Right hindlimb (tissue), 1 donor: ENCODE measurements around the gene STEAP2.
"Not testable (repeated sequence)": the region's sequence is repeated elsewhere in the genome, so short reads cannot be mapped to it uniquely, and the experiment has no call there.

Experiments used
- DNase-seq: peaks from one replicate; pipeline ENCODE4 v3.0.0-alpha.2; 2018

The STEAP2 gene

DNA sequence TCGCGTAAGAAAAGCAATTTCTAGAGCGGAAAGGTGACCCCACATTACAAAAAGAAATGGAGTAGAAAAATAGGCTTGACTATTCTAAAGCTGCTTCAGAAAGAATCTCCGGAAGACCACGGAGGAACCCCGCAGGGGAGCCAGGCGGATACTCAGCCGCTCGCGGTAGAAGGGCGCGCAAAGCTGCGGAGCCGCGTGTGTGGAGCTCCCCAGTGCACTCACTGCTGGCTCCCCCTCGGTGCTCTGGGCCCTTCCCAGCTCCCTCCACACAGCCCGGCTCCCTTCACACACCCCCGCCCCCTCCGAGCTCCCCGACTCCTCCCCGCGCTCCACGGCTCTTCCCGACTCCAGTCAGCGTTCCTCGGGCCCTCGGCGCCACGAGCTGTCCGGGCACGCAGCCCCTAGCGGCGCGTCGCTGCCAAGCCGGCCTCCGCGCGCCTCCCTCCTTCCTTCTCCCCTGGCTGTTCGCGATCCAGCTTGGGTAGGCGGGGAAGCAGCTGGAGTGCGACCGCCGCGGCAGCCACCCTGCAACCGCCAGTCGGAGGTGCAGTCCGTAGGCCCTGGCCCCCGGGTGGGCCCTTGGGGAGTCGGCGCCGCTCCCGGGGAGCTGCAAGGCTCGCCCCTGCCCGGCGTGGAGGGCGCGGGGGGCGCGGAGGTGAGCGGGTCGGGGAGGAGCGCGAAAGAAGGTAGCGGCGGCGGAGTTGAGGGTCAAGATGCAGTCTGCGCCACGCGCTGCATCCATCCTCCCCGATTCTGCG, at the start of gene STEAP2:
STEAP2 (plus strand) TSS at position 350 of the 758 bp plus-strand sequence. CDS start 13,343 bp downstream, outside the sequence.
- peak; percentile 94 for DNase-seq

DNA sequence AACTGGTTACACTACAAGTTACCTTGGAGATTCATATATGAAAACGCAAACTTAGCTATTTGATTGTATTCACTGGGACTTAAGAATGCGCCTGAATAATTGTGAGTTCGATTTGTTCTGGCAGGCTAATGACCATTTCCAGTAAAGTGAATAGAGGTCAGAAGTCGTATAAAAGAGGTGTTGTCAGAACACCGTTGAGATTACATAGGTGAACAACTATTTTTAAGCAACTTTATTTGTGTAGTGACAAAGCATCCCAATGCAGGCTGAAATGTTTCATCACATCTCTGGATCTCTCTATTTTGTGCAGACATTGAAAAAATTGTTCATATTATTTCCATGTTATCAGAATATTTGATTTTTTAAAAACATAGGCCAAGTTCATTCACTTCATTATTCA, 48.0 kb upstream of the STEAP2 start:
- DNase-seq: no peak

DNA sequence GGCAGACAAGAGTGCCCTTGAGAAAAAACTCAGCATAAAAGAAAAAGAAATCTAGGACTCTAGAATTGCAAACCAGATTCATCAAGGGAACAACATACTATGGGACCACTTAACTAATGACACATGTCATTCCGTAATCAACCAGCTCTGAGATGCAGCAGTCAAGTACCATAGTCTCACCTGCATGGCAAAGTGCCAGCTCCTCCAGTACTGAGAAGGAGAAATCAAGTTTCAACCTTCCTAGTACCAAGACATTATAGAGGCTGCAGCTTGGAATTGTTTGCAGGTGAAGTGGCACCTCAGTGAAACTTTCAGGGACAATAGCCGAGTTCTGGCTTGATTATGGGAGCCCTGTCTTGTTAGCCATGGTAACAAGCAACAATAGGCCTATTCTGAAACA, 45.8 kb upstream of the STEAP2 start:
- no peak for DNase-seq

DNA sequence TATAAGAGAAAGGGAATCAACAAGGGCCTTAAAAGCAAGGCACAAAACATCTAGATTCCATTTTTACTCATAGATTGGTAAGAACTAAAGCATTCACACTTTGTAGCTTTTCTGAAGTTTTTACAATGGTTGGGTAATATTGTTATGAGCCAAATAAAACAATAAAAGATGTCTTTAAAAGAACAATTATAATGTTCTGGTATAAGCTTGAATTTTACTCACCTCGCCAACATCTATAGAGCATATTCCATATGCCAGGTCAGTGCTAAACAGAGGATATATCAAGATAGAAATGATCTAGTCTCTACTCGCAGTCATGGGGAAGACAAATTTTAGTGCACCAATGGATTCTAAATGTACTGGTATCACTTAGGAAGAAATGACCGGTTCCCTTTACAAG, 45.4 kb upstream of the STEAP2 start:
- no peak for DNase-seq

DNA sequence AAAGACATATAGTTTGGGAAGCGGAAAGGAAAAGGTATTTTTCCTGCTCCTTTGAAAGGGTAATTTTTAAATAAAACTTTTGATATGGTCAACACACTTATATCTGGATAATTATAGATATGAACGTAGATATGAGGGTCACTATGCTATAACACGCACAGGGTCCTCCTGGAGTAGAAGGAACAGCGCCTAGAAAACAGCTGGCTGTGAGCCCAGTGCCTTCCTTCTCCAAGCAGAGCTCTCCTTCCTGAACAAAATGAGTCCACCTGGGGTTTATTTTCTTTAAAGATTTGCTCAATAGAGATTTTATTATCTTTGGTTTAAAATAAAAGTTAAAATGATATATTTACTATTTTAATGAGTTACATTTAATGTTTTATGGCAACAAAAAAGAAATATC, 44.2 kb upstream of the STEAP2 start:
- DNase-seq: no peak

DNA sequence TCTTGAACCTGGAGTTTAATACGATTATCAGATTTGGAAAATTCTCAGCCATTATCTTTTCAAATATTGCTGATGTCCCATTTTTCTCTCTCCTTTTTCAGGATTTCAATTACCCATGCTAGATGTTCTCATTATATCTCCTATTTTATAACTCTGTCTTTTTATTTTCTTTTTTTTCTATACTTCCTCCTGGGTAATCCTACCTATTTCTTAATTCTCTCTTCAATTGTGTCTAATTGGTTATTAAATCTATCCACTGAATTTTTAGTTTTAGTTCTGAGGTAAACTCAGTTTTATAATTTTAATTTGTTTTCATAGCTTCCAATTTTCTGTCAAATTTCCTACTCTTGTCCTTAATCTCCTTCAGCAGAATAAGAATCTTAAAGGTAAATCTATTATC, 41.6 kb upstream of the STEAP2 start:
- no peak for DNase-seq

DNA sequence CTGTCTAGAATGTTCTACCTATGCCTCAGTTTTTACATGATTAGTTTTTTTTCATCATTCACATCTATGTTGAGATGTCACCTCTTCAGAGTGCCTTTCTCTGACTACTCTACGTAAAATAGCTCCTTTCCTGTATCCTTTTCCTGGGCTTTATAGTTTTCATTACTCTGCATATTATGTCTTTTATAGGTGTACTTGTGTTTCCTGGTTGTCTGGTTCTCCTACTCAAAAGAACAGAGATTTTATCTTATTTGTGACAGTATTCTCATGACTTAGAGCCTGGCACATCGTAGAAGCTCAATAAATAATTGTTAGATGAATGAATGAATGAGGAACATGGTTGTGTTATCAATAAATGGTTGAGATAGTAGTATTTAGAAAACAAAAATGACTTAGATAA, 39.4 kb upstream of the STEAP2 start:
- no peak for DNase-seq

DNA sequence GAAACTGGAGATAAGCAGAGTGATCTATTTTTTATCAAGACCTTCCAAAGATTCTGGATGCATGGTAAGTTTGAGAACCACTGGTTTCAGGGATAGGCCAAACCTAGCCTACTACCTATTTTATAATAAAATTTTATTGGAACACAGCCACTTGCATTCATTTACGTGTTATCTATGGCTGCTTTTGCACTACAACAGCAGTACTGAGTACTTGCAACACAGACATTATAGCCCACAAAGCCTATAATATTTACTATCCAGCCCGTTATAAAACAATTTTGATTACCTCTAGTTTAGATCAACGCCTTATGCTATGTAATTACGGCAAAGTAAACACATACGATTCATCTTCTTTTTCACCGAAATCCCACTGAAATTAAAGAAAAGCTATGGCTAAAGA, 38.9 kb upstream of the STEAP2 start:
- DNase-seq: no peak

DNA sequence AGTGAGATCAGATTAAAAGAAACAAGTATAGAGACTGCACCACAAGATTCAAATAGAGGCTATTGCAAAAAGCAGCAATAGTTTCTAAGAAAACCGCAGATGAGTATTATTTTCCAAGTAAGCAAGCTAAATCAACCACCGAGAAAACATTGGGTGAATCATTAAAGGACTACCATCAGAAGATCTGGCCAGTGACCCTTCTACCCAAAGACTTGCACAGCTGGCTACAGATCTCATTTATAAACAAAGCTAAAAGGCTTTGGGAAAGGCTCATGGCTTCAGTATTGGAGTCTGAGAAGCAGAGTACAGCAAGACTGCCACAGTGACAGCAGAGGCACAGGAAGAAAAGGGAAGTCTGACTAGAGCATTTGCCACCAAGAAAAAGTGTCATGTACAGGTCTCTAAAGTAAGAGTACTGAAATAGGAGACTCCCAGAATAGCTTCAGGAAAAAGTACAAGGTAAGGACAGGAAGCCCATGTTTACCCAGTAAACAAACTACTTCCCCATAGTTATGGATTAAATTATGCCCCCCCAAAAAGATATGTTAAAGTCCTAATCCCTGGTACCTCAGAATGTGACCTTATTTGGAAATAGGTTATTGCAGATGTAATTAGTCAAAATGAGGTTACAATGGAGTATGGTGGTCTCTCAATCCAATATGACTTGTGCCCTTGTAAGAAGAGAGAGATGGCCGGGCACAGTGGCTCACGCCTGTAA, 38.3 kb upstream of the STEAP2 start:
- DNase-seq: no peak

DNA sequence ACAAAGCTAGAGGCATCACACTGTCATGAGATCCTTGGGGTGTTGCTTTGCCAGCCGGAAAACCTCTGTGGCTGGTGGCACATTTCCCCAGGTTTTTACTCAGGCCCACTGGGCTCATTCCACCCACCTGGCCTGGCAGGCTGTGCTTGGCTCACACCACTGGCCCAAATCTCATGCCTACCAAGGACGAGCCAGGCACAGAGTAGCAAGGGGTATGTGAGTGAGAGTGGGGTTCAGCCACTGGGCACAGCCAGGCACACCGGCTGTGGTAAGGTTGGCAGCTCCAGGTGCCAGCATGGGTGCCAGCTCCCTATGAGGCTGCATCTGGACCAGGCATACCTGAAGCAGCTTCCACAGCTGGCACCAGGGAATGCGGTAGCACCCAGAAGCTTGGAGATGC, 35.9 kb upstream of the STEAP2 start:
- DNase-seq: no peak

DNA sequence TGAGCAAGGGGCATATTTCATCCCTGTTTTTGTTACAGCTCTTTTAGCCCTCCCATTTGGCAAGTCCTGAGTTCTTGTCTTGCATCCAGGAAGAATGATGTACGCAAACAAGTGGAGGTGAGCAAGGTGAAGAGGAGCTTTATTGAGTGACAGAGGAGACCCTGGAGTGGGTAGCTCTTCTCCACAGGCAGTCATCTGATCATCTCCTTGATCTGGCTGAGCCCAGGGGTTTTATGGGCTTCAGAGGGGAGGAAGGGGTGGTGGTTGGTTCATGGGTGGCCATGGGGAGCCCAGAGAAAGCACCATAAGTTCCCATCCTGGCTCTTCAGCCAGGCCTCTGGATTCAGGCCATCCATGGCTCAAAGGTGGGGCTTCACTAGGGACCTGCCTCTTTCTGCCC, 35.3 kb upstream of the STEAP2 start:
- no peak for DNase-seq

DNA sequence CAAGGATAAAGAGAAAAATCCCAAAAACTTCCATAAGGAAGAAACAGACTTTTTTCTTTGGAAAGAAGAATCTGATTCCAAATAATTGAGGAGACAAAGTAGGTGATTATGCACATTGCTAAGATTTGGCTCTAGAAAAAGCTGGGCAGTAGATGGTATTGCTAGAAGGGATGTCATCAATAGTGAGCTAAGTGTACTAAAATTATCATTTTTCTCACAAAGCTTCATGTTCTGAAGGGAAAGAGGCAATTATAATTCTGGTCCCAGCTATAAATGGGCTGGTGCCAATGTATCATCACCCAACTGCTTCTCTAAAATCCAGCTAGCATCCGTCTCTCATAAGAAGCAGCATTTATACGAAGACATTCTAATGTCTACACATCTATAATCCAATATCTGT, 33.4 kb upstream of the STEAP2 start:
- no peak for DNase-seq

DNA sequence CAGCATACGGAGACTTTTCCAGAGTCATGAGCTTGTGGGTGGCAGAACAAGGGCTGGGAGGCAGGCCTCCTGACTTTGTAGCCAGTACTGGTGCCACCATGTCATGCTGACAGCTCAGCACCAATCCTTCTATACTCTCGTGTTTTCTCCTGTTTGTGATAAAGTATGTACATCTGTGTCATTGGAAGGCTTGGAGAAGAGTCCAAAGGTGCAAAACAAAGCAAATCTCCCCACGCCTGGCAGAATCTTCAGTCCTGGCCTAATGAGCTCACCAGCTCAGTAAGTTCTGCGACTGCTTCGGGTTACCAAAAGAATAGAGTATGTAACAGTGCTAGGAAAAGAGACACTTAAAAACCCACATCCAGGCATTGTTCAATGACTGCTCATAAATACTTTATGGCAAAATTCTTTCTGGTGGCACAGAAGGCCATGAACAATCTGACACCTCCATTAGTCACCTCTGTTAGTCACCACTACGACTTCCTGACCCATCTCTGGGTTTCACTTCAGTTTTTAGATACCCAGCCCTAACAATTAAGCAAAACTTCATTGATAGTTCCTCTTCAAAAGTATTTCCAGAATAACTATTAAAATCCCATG, 32.8 kb upstream of the STEAP2 start:
- DNase-seq: no peak

DNA sequence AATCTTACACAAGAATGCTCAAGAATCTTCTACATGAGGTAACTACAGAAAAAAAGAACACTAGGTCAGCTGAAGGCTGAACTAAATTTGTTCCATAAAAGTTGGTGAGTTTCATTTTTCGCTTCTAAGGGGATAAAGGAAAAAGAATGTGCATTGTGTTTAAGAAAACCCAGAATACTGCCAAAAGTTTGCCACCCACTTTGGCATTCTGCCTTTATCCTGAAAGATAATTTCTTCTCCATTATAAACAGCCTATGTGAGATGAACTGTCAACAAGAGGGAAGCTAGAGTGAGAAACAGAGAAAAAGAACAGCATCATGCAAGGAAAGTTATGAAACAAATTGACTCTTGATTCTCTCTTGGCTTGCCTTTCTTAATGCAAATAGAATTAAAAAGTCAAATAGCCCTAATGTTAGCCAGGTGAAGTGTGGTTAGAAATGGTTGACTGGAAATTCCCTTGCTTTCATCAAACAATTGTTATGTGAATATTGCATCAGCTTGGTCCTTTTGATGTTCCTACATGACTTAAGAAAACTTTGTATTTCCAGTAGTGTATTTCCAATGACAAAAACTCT, 31.4 kb upstream of the STEAP2 start:
- DNase-seq: no peak

DNA sequence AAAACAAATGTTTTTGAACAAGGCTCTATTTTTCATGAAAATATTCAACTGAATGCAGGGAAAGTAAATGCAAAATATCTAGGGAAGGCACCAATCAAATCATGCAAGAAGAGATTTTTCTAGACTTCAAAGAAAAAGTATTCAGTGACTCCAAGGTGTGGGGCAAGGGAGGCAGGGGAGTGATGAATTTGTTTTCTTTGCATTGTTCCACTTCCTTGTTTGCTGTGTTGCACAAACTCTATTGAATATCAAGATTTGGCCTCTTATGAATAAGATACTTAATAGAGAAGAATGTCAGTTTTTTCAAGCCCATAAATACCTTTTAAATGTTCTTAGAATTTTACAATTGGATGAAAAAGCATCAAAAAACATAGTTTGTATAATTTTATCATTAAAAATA, 30.9 kb upstream of the STEAP2 start:
- DNase-seq: no peak

DNA sequence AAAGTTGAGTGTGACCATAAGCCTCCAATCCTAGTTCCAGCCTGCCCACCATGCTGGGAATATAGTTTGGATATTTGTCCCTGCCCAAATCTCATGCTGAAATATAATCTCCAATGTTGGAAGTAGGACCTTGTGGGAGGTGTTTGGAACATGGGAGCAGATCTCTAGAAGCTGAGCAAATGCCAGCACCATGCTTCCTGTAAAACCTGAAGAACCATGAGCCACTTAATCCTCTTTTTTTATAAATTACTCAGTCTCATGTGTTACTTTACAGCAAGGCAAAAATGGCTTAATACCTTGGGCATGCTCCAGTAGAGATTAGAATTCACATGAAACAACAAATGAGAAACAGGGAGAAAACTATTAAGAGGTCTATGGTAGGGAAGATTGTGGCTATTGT, 30.1 kb upstream of the STEAP2 start:
- no peak for DNase-seq

DNA sequence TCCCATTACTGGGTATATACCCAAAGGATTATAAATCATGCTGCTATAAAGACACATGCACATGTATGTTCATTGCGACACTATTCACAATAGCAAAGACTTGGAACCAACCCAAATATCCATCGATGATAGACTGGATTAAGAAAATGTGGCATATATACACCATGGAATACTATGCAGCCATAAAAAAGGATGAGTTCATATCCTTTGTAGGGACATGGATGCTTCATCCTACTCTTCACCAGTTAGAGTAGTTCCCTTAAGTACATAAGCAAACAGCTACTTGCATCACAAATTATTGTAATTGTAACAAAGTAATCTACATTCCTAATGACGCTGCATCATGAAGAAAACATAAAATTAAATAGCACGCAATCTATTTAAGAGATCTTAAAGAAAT, 25.2 kb upstream of the STEAP2 start:
- DNase-seq: not testable (repeated sequence)

DNA sequence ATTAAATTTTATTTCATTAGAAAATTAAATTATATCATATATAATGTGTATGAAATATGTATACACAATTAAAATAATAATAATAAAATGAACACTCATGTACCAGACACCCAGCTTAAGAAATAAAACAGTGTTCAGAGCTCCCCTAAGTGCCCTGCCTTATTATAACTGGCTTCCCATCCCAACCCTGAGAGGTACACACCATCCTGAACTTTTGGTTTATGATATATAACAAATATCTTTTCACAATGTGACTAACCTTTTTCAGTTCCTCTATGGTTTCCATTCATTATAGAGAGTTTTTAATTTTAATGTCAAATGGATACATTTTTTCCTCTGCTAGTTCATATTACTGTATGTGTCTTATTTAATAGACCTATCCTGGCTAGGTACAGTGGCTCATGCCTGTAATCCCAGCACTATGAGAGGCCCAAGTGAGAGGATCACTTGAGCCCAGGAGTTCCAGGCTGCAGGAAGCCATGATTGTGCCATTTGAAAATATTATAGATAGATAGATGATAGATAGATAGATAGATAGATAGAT, 24.0 kb upstream of the STEAP2 start:
- DNase-seq: no peak

DNA sequence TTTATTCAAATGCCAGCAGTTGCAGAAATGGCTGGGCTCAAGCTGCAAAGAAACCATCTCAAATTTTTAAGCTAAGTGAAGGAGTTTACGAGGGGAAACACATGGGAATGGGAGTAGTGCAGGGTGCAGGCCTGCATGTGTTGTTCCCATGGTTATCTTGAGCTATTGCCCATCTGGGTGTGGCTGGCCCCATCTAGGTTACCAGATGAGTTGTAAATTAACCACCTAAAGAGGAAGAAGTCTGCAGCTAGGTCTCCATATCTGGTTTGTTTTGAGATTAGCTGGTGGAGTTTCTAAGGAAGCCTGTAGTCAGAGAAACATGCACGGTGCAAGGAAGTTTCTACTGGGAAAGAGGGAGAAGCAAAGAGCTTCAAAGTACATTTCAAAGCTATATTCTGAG, 23.3 kb upstream of the STEAP2 start:
- DNase-seq: no peak

DNA sequence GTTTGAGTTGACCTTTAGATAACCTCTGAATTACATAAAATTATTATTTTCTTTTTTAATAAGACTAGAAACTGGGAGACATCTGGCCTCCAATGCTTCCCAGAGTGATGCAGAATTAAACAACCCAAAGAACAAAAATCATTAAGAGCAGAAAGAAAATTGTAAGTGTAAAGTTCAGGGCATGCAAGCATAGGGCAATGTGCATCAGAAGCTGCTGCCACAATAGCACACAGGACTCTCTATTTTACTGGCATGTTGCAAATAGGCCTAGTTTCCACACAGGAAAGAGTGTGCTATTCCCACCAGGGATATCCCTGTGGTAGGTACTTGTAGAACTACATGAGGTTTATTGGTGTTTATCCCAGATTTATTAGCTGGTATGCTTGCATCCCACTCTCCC, 20.5 kb upstream of the STEAP2 start:
- DNase-seq: no peak

DNA sequence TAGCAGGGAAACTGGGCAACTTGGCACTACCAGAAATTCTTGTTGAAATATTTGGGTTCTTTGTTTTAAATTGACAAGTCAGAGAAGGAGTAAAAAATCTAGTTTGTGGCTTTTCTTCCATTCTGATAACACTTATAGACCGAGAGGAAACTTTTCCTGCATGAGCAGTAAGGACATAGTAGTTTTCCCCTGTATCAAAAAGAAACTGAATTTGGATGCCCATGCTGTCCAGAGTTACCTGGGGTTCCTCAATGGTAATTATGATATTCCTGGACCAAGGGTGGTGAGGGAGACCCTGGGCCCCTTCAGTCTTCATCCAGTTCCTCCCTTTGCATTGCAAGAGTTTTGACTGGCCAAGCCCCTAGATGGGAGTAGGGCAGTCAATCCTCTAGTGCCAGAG, 19.9 kb upstream of the STEAP2 start:
- DNase-seq: no peak

DNA sequence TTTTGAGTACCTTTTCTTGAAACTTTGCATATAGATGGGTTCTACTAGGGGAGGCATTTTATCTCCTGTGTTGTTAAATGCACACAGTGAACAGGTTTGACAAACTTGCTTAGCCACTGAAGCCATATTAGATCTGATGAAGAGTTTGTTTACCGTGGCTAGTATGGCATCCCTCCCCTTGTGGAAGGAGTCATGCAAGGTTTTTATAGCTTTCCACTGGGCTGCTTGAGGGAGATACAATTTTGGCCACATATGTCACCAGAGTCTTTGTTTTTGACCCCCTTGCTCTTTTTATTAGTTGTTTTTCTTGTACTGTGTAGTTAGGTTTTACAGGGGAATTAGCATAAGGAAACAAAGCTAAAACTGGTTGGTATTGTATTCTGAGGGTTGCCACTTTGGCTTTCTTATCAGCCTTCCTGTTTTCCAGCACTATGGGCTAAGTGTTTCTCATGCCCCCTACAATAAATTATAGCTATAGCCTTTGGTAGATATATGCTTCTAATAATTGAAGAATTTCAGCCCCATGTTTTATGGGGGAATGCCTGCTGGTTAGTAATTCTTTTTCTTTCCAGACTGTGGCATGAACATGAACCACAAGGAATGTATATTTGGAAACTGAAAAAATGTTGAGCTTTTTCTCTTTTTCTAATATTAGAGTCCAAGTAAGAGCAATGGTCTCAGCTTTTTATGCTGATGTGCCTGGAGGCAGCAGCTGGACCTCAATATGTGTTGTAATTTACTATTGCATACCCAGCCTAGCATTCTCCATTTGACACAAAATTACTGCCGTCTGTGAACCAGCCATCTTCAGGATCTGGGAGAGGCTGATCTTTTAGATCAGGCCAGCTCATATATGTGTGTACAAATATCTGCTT, 18.4 kb upstream of the STEAP2 start:
- DNase-seq: no peak
